GM18951 (cell line): ENCODE data around the gene ARL4D.
A peak's percentile ranks its signal among the peaks of the same experiment; 100 is the strongest.
"Not testable (repeated sequence)": the region's sequence is repeated elsewhere in the genome, so short reads cannot be mapped to it uniquely, and the experiment has no call there.

Experiments used
- POLR2A ChIP-seq: IDR thresholded peaks from 4 replicates; pipeline ENCODE4 v1.6.1; 2011; ENCODE audit warnings: mild to moderate bottlenecking; ENCODE audit not compliant: insufficient read length, insufficient read depth; ENCODE audit errors: extremely low read depth
- in situ Hi-C: fragments of 300-500 bp; cut with MboI; formaldehyde crosslinking; loops from one replicate; pipeline ENCODE4 v1.12.0; 2022; ENCODE audit warnings: low sequenced_read_pairs, mixed read lengths, inconsistent platforms; ENCODE audit not compliant: unreplicated experiment

Gene ARL4D

GRCh38 chr17:43363181-43363925, 35.4 kb upstream of the ARL4D start:
- TF ChIP-seq POLR2A, result no peak
- in situ Hi-C loops, result no loop called here

- no peak for TF ChIP-seq POLR2A
- in situ Hi-C loops, result no loop called here
These were observed 34.9 kb upstream of the ARL4D start for GRCh38 chr17:43363926-43364285.

DNA sequence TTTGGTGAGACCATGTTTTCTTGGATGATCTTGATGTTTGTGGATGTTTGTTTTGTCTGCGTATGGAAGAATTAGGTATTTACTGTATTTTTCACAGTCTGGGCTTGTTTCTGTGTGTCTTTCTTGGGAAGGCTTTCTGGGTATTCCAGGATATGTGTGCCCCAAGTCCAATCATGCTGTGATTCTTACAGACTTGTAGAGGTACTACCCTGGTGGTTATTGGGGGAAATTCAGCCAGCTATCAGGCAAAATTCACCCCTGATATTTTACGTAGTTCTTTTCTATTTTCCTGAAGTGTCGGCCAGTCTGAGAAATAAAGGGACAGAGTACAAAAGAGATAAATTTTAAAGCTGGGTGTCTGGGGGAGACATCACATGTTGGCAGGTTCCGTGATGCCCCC, 33.4 kb upstream of the ARL4D start:
- no peak for TF ChIP-seq POLR2A
- in situ Hi-C loops, result no loop called here

DNA sequence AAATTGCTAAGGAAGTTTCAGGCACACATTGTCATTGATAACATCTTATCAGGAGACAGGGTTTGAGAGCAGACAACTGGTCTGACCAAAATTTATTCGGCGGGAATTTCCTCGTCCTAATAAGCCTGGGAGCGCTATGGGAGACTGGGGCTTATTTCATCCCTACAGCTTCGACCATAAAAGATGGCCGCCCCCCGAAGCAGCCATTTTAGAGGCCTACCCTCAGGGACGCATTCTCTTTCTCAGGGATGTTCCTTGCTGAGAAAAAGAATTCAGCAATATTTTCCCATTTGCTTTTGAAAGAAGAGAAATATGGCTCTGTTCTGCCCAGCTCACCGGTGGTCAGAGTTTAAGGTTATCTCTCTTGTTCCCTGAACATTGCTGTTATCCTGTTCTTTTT, 32.9 kb upstream of the ARL4D start:
- in situ Hi-C loops, result not testable (repeated sequence)

DNA sequence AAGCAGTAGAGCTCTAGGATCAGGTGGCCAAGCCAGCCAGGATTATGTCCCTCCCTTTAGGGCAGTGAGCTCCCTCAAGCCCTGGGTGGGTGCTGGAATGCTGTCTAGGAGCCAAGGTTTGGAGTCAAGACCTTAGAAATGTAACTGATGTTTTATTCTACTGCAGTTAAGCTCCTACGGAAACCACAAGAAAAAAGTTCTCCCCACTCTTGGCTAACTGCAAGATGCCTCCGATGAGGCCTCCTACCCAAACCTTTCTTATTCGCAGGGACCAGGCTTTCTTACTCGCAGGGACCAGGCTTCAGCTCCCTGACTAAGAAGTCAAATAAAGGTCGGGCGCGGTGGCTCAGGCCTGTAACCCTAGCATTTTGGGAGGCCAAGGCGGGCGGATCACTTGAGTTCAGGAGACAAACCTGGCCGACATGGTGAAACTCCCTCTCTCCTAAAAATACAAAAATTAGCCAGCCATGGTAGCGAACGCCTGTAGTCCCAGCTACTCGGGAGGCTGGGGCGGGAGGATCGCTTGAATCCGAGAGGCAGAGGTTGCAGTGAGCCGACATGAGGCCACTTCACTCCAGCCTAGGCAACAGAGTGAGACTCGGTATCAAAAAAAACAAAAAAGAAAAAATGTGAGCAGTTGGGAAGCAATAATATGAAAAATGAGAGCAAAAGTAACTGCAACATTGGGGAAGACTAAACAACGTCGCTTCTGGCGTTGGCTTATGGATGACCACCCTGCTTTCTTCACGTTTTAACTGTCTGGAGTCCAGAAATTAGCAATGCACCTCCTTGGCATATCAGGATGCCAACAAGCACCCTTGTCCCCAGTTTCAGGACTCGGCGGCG, 31.7 kb upstream of the ARL4D start:
- no peak for TF ChIP-seq POLR2A
- in situ Hi-C loops, result no loop called here

GRCh38 chr17:43367737-43368242, 31.0 kb upstream of the ARL4D start:
- in situ Hi-C loops, result no loop called here
- peak; percentile 99 for TF ChIP-seq POLR2A

GRCh38 chr17:43368740-43369506, 29.9 kb upstream of the ARL4D start:
- in situ Hi-C loops, result no loop called here
- peak; percentile 54 for TF ChIP-seq POLR2A

GRCh38 chr17:43369986-43370385, 28.8 kb upstream of the ARL4D start:
- in situ Hi-C loops, result no loop called here
- TF ChIP-seq POLR2A, result no peak

DNA sequence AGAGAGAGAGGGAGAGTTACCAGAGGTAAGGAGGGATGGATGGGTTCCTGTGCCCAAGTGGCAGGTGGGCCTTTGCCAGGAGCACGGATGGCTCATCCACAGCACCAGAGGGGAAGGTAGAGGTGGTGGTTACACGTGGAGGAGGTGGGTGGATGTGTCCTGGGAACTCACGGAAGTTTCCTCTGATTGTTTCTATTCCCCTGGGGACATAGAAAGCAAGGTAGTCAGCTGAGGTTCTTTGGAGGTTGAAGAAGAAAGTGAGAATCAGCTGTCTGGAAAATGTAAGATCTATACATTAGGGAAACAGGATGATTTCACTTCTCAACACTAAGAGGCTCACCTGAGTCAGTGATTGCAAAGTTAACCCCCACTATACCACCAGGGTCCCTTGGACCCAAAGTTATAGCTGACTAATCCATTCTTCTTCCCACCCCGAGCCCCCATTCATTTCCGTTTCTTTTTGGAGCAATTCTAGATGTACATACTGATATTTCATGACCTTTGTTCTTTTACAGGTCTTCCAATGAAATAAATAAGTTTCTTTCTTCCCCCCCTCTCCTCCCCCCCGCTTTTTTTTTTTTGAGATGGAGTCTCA, 27.5 kb upstream of the ARL4D start:
- TF ChIP-seq POLR2A, result no peak
- in situ Hi-C loops, result no loop called here

- in situ Hi-C loops, result no loop called here
- TF ChIP-seq POLR2A, result no peak
These were observed 26.4 kb upstream of the ARL4D start for GRCh38 chr17:43372273-43372911.

DNA sequence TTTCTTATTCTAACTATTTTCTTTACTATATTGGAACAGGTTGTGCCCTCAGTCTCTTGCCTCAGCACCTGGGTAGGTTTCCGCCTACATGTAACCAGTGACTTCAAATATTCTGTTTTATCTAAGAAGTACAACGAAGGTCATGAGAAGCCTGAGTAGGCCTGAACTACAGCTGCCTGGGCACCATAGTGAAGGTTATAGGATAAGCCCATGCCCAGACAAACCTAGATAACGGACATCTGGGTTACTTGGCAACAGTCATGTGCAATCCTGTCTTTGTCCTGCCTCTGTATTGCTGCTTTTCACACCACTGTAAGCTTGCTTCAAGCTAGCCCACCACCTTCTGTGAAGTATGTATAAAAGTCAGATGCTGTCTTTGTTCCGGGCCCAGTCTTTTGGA, 25.4 kb upstream of the ARL4D start:
- TF ChIP-seq POLR2A, result no peak
- in situ Hi-C loops, result no loop called here

- in situ Hi-C loops, result not testable (repeated sequence)
These were observed 22.9 kb upstream of the ARL4D start for GRCh38 chr17:43375915-43376314.

- in situ Hi-C loops, result no loop called here
These were observed 21.6 kb upstream of the ARL4D start for GRCh38 chr17:43377056-43377810.

More at GRCh38 chr17:43377056-43377810, 21.6 kb upstream of the ARL4D start:
- TF ChIP-seq POLR2A, result no peak
